ENCODE results near the gene AMN. TPM values are rescaled to one million over a fixed set of nuclear protein-coding genes. Genes with fewer than 3 reads are reported as not detected.

Gene AMN
- total RNA-seq, 2 experiments from 2014 or later = 2.6 to 2.8 TPM

GRCh38 chr14:102907980-102908730 is 14.3 kb upstream of the AMN start:
- no peak for DNase-seq
- ChIA-PET CTCF (no interaction called here), POLR2A (no interaction called here)
- H3K9me3 Mint-ChIP-seq = no peaks in the 10 kb centered on the region
- intact Hi-C loops (cut with DNase I, micrococcal nuclease) = no loop called here
- no peaks in the 10 kb centered on the region for H3K4me1 ChIP-seq (ENCODE audit: insufficient read depth, low read length)
- no peak for ATAC-seq (ENCODE audit: poor library complexity)
- no peaks in the 10 kb centered on the region for H3K4me1 Mint-ChIP-seq (ENCODE audit: low read depth)
- no peaks in the 10 kb centered on the region for H3K27me3 Mint-ChIP-seq
- no peak overlapping the region for H3K4me3 ChIP-seq (ENCODE audit: low read length)
- no peak overlapping the region for H3K27ac Mint-ChIP-seq
- TF ChIP-seq, protein P1, sequence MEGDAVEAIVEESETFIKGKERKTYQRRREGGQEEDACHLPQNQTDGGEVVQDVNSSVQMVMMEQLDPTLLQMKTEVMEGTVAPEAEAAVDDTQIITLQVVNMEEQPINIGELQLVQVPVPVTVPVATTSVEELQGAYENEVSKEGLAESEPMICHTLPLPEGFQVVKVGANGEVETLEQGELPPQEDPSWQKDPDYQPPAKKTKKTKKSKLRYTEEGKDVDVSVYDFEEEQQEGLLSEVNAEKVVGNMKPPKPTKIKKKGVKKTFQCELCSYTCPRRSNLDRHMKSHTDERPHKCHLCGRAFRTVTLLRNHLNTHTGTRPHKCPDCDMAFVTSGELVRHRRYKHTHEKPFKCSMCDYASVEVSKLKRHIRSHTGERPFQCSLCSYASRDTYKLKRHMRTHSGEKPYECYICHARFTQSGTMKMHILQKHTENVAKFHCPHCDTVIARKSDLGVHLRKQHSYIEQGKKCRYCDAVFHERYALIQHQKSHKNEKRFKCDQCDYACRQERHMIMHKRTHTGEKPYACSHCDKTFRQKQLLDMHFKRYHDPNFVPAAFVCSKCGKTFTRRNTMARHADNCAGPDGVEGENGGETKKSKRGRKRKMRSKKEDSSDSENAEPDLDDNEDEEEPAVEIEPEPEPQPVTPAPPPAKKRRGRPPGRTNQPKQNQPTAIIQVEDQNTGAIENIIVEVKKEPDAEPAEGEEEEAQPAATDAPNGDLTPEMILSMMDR (IDR thresholded peaks at IDR 0.05) = no peak
- peaks cover 47% of the 10 kb centered on the region for H3K36me3 Mint-ChIP-seq (ENCODE audit: low read depth)
- H3K27me3 ChIP-seq (ENCODE audit: control insufficient read depth in 1 of 2, insufficient read depth in 2 of 2, low read length in 2 of 2) = no peaks in the 10 kb centered on the region
- no peak overlapping the region for H3K27ac ChIP-seq (ENCODE audit: low read depth in 1 of 2, low read length in 2 of 2)
- peaks cover 39% of the 10 kb centered on the region for H3K36me3 ChIP-seq (ENCODE audit: insufficient read depth, low read length)
- no peak overlapping the region for H3K4me3 Mint-ChIP-seq
- H3K9me3 ChIP-seq (ENCODE audit: control insufficient read depth in 1 of 2, insufficient read depth in 1 of 2, low read length in 2 of 2) = no peaks in the 10 kb centered on the region

DNA sequence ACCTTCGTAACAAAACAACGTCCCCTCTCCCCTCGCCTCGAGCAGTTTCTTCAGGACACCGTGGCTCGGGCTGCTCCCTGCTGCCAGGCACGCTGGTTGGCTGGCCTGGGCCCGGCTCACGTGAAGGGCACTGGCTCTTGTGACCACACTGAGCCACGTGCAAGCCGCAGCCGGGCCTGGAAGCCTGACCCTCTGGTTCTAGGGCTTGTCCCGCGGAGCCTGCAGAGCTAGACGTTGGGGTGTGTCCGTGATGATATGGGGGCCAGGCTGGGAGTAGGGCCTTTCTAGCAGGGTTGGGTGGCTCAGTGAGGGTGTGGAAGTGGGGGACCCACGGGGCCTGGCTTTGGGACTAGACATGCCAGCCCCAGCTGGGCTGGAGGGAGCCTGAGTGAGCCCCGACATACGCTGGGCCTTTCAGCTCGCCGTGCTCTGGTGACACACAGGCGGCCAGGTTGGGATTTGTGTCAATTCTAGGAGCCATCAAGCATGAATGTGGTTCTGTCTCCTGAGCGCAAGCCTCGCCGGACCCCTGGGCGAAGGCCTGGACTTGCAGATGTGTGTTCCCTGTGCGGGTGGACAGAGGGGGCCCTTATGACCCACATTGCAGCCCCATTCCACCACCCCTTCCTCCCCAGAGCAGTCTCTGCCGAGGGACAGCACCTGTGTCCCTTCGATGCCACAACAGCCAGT is 13.6 kb upstream of the AMN start:
- H3K27me3 Mint-ChIP-seq = no peaks in the 10 kb centered on the region

DNA sequence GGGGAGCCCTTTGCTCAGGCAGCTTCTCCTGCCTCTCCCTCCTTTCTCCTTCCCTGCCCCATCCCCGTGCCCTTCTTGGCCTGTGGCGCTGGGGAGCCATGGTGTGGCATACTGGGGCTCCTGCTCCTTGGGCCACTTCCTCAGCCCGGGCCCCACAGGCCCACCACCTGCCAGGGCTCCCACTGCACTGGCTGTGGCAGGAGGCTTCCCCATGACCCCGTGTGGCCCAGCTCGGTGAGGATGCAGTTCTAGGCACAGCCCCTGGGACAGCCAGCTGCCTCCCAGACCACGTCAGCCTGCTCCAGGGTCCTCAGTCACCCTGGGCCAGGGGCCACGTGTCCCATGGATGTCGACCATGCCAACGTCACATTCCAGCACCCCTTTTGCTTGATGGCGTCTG is 13.0 kb upstream of the AMN start:
- Mint-ChIP-seq H3K4me1 (ENCODE audit: low read depth) (no peaks in the 10 kb centered on the region), H3K36me3 (ENCODE audit: low read depth) (peaks cover 38% of the 10 kb centered on the region), H3K9me3 (no peaks in the 10 kb centered on the region), H3K4me3 (no peak overlapping the region), H3K27me3 (no peaks in the 10 kb centered on the region), H3K27ac (no peak overlapping the region)
- TF ChIP-seq, protein P1 (IDR thresholded peaks at IDR 0.05) = no peak
- CTCF ChIA-PET = no interaction called here
- no peaks in the 10 kb centered on the region for H3K9me3 ChIP-seq (ENCODE audit: control insufficient read depth in 1 of 2, insufficient read depth in 1 of 2, low read length in 2 of 2)
- ATAC-seq (ENCODE audit: poor library complexity) = no peak
- H3K4me3 ChIP-seq (ENCODE audit: low read length) = no peak overlapping the region
- H3K4me1 ChIP-seq (ENCODE audit: insufficient read depth, low read length) = no peaks in the 10 kb centered on the region
- DNase-seq = no peak
- H3K27ac ChIP-seq (ENCODE audit: low read depth in 1 of 2, low read length in 2 of 2) = no peak overlapping the region
- peaks cover 30% of the 10 kb centered on the region for H3K36me3 ChIP-seq (ENCODE audit: insufficient read depth, low read length)
- no peaks in the 10 kb centered on the region for H3K27me3 ChIP-seq (ENCODE audit: control insufficient read depth in 1 of 2, insufficient read depth in 2 of 2, low read length in 2 of 2)
- POLR2A ChIA-PET = no interaction called here
- intact Hi-C loops (cut with DNase I, micrococcal nuclease) = no loop called here

More for the DNA sequence above, 13.6 kb upstream of the AMN start:
- H3K27ac Mint-ChIP-seq = no peak overlapping the region
- Histone ChIP-seq H3K27me3 (ENCODE audit: control insufficient read depth in 1 of 2, insufficient read depth in 2 of 2, low read length in 2 of 2) (no peaks in the 10 kb centered on the region), H3K36me3 (ENCODE audit: insufficient read depth, low read length) (peaks cover 32% of the 10 kb centered on the region), H3K9me3 (ENCODE audit: control insufficient read depth in 1 of 2, insufficient read depth in 1 of 2, low read length in 2 of 2) (no peaks in the 10 kb centered on the region), H3K4me1 (ENCODE audit: insufficient read depth, low read length) (no peaks in the 10 kb centered on the region), H3K27ac (ENCODE audit: low read depth in 1 of 2, low read length in 2 of 2) (no peak overlapping the region), H3K4me3 (ENCODE audit: low read length) (no peak overlapping the region)
- ChIA-PET CTCF (no interaction called here), POLR2A (no interaction called here)
- ATAC-seq (ENCODE audit: poor library complexity) (no peak), DNase-seq (no peak)
- peaks cover 39% of the 10 kb centered on the region for H3K36me3 Mint-ChIP-seq (ENCODE audit: low read depth)
- TF ChIP-seq, protein P1 (IDR thresholded peaks at IDR 0.05) = no peak
- no peak overlapping the region for H3K4me3 Mint-ChIP-seq
- no peaks in the 10 kb centered on the region for H3K9me3 Mint-ChIP-seq
- no peaks in the 10 kb centered on the region for H3K4me1 Mint-ChIP-seq (ENCODE audit: low read depth)
- intact Hi-C loops (cut with DNase I, micrococcal nuclease) = no loop called here

Data from CD4-positive, alpha-beta T cell (primary cell).